Neural crest cell (in vitro differentiated cells): ENCODE data around the gene SESTD1. TPM values are rescaled to one million over a fixed set of nuclear protein-coding genes. Genes with fewer than 3 reads are reported as not detected.

ENCODE experiments used
- DNase-seq: peaks from one replicate; pipeline ENCODE4 v3.0.0; 2021; ENCODE audit warnings: low read depth, mixed read lengths, low spot score
- H3K27ac Mint-ChIP-seq: one replicate; pipeline ENCODE4 v1.8.0; 2021; ENCODE audit warnings: mild to moderate bottlenecking, mixed read lengths; ENCODE audit not compliant: unreplicated experiment
- H3K27me3 Mint-ChIP-seq: 2 replicates; pipeline ENCODE4 v1.8.0; 2021; ENCODE audit warnings: low read depth, mild to moderate bottlenecking, mixed read lengths
- H3K36me3 Mint-ChIP-seq: 2 replicates; pipeline ENCODE4 v1.8.0; 2021; ENCODE audit warnings: low read depth, mild to moderate bottlenecking, mixed read lengths
- H3K4me1 Mint-ChIP-seq: 2 replicates; pipeline ENCODE4 v1.8.0; 2021; ENCODE audit warnings: mixed read lengths
- H3K4me3 Mint-ChIP-seq: one replicate; pipeline ENCODE4 v1.8.0; 2021; ENCODE audit warnings: mild to moderate bottlenecking, mixed read lengths
- H3K9me3 Mint-ChIP-seq: 2 replicates; pipeline ENCODE4 v1.8.0; 2021; ENCODE audit warnings: mixed read lengths
- total RNA-seq: library from RNA; stranded (reverse); gene quantifications from 2 replicates; pipeline ENCODE4 v1.2.1, GENCODE V29; 2021
- TF ChIP-seq, protein P1 (sequence below): fragments of 200-600 bp; sonication (generic); conservative IDR thresholded peaks from 2 replicates; pipeline ENCODE4 v1.5.0; 2021; ENCODE audit warnings: antibody characterized with exemption, mild to moderate bottlenecking

SESTD1 gene
- total RNA-seq, 1 donor from 2014 or later, result 99.7 TPM

DNA sequence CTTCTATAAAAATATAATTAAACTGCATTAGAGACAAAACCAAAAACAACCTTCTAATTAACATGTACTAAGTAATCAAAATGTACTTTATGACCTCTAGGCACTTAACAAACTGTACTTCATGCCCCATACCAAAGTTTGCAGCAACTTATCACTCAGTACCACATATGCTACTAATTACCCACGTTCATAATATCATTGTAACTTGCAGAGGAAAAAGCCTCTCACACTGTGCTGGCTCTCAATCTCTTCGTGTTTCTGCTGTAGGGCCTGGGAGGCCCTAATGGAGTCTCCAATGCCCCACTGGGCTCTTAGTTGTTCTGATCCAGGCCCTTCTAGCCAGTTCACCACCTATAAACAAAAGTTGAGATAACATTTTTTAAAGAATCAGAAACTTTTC, 132.6 kb downstream of the SESTD1 start:
- TF ChIP-seq, protein P1, sequence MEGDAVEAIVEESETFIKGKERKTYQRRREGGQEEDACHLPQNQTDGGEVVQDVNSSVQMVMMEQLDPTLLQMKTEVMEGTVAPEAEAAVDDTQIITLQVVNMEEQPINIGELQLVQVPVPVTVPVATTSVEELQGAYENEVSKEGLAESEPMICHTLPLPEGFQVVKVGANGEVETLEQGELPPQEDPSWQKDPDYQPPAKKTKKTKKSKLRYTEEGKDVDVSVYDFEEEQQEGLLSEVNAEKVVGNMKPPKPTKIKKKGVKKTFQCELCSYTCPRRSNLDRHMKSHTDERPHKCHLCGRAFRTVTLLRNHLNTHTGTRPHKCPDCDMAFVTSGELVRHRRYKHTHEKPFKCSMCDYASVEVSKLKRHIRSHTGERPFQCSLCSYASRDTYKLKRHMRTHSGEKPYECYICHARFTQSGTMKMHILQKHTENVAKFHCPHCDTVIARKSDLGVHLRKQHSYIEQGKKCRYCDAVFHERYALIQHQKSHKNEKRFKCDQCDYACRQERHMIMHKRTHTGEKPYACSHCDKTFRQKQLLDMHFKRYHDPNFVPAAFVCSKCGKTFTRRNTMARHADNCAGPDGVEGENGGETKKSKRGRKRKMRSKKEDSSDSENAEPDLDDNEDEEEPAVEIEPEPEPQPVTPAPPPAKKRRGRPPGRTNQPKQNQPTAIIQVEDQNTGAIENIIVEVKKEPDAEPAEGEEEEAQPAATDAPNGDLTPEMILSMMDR, result no peak
- no peaks in the 10 kb centered on the region for H3K9me3 Mint-ChIP-seq
- H3K27ac Mint-ChIP-seq, result no peak overlapping the region
- H3K27me3 Mint-ChIP-seq, result no peaks in the 10 kb centered on the region
- no peak overlapping the region for H3K4me3 Mint-ChIP-seq
- no peaks in the 10 kb centered on the region for H3K36me3 Mint-ChIP-seq
- DNase-seq, result no peak
- no peaks in the 10 kb centered on the region for H3K4me1 Mint-ChIP-seq

DNA sequence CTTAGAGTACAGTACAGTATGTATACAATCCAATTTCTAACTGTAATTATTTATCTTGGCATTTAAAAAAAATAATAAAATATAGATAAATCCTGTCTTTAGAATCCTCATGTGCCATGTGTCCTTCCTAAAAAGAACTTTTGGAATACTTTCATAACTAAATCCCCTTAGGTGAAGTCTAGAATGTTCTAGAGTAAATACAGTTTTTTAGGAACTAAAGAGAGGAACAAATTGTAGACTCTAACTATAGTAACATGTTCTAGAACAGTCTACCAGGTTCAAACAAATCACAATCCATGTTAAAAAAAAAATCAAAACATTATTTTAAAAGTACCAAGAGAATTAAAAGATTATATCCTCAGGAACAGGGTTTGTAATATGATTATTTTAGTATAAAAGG, 134.1 kb downstream of the SESTD1 start:
- H3K27me3 Mint-ChIP-seq, result no peaks in the 10 kb centered on the region
- DNase-seq, result no peak
- H3K36me3 Mint-ChIP-seq, result no peaks in the 10 kb centered on the region
- no peaks in the 10 kb centered on the region for H3K9me3 Mint-ChIP-seq
- no peak overlapping the region for H3K4me3 Mint-ChIP-seq
- TF ChIP-seq, protein P1, result no peak
- H3K27ac Mint-ChIP-seq, result no peak overlapping the region
- no peaks in the 10 kb centered on the region for H3K4me1 Mint-ChIP-seq

DNA sequence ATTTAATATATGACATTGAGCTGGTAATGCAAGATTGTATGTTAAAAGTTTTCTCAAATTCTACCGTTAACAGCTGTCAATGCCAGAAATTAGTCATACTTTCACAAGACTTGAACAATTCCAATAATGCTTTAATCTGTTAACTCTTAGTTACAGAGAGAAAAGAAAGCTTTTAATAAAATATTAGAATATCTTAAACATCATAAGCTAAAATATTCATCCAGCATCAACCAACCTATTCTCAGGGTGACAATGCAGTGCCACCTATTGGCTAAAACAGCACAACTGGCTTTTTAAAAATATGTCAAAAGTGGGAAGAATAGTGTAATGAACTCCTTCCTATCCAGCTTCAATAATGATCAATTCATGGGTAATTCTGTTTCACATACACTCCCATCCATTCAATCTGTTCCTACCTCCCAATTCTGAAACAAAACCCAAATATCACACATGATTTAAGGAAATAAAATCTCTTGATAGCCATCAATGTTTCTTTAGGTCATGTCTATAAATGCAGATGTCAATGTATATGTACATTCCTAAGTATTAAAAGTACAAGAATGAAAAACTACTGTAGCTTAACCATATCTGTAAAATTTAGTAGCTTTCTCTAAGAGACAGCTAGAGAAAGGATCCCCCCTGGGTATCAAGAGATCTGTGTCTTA, 134.9 kb downstream of the SESTD1 start:
- no peak for DNase-seq
- H3K36me3 Mint-ChIP-seq, result no peaks in the 10 kb centered on the region
- H3K9me3 Mint-ChIP-seq, result no peaks in the 10 kb centered on the region
- TF ChIP-seq, protein P1, result peak; percentile 67
- H3K27ac Mint-ChIP-seq, result no peak overlapping the region
- no peak overlapping the region for H3K4me3 Mint-ChIP-seq
- H3K4me1 Mint-ChIP-seq, result no peaks in the 10 kb centered on the region
- H3K27me3 Mint-ChIP-seq, result no peaks in the 10 kb centered on the region

DNA sequence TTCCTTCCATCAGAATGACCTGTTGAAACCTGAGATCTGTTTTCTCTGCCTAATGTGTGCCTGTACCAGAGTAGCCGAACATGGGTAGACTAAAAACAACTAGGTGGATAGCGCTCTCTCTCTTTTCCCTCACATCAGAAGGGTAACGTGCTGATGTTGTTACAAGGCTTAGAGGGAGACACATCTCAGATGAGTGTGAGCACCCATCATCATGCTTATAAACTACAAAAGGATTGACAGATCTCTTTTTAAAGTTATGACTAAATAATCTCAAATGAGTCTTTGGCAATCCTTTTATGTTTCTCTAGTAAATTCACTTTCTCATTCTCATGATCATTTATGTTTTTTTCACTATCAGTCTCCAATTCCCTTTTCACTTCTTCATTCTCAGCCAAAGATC, 139.2 kb downstream of the SESTD1 start:
- Mint-ChIP-seq H3K27ac (no peak overlapping the region), H3K27me3 (no peaks in the 10 kb centered on the region), H3K4me3 (no peak overlapping the region), H3K9me3 (no peaks in the 10 kb centered on the region), H3K36me3 (peaks cover 7% of the 10 kb centered on the region), H3K4me1 (no peaks in the 10 kb centered on the region)
- TF ChIP-seq, protein P1, result no peak
- DNase-seq, result no peak

DNA sequence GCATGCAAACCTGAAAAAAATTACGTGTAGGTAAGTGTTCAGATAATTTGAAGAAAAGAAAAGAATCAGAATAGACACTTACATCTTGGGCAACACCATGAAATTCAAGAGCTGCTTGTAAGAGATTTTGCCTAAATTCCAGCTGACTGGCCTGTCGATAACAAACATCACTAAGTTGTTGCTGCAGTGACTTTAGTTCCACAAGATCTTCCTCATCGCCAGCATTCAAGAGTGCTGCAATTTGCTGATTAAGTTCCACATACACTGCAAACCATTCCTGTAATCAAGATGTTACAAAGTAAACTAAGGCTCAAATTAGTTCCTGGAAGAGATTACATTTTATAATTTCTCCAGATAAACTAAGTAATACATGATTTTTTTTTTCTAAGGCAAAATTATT, 140.3 kb downstream of the SESTD1 start:
- no peaks in the 10 kb centered on the region for H3K27me3 Mint-ChIP-seq
- H3K36me3 Mint-ChIP-seq, result peaks cover 14% of the 10 kb centered on the region
- no peak overlapping the region for H3K4me3 Mint-ChIP-seq
- DNase-seq, result no peak
- no peaks in the 10 kb centered on the region for H3K4me1 Mint-ChIP-seq
- TF ChIP-seq, protein P1, result no peak
- H3K27ac Mint-ChIP-seq, result no peak overlapping the region
- H3K9me3 Mint-ChIP-seq, result no peaks in the 10 kb centered on the region

DNA sequence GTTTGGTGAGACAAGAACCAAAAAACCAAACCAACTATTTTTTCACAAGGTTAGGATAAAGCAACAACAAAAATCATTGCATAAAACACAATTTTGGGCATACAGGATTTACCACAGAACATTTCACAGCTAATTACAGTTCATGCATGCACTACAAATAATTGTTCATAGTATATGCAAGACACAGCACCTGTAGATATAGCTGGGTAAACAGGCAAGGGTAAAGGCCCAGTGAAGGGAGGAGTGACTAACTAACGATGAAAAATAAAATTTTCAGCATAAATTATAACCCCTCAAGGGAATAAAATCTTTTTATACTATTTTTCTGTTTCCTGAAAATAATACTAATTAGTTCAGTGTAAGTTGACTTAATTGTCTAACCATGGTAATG, 141.4 kb downstream of the SESTD1 start:
- Mint-ChIP-seq H3K27ac (no peak overlapping the region), H3K4me1 (no peaks in the 10 kb centered on the region), H3K9me3 (no peaks in the 10 kb centered on the region), H3K27me3 (no peaks in the 10 kb centered on the region), H3K4me3 (no peak overlapping the region), H3K36me3 (peaks cover 14% of the 10 kb centered on the region)
- TF ChIP-seq, protein P1, result no peak
- no peak for DNase-seq
